ENCODE data around the gene ESD.

The ESD gene

DNA sequence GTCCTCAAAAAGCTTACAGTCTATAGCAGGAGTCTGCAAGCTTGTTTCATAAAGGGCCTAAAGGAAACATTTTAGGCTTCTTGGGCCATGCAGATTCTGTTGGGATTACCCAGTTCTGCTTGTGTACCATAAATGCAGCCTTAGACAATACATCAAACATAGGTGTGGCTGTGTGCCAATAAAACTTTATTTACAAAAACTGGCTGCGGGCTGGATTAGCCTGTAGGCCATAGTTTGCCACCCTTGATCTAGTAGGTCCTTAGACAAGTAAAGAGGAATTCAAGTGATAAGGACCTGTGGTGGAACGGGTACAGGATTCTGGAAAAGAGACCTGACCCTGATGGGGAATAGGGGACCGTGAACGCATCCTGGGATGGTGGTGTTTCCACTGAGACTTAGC lies 51.9 kb downstream of the ESD start:
- no peak overlapping the region for H3K4me3 ChIP-seq (ENCODE audit: control insufficient read depth, low read depth, low read length)
- TF ChIP-seq, protein P1, sequence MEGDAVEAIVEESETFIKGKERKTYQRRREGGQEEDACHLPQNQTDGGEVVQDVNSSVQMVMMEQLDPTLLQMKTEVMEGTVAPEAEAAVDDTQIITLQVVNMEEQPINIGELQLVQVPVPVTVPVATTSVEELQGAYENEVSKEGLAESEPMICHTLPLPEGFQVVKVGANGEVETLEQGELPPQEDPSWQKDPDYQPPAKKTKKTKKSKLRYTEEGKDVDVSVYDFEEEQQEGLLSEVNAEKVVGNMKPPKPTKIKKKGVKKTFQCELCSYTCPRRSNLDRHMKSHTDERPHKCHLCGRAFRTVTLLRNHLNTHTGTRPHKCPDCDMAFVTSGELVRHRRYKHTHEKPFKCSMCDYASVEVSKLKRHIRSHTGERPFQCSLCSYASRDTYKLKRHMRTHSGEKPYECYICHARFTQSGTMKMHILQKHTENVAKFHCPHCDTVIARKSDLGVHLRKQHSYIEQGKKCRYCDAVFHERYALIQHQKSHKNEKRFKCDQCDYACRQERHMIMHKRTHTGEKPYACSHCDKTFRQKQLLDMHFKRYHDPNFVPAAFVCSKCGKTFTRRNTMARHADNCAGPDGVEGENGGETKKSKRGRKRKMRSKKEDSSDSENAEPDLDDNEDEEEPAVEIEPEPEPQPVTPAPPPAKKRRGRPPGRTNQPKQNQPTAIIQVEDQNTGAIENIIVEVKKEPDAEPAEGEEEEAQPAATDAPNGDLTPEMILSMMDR (IDR thresholded peaks at IDR 0.05; ENCODE audit: control insufficient read depth, insufficient read depth, low read depth, low read length, missing control alignments) = no peak
- DNase-seq (ENCODE audit: low read depth) = no peak

- no peak for DNase-seq (ENCODE audit: low read depth)
- TF ChIP-seq, protein P1 (IDR thresholded peaks at IDR 0.05; ENCODE audit: control insufficient read depth, insufficient read depth, low read depth, low read length, missing control alignments) = no peak
- H3K4me3 ChIP-seq (ENCODE audit: control insufficient read depth, low read depth, low read length) = no peak overlapping the region
Observed at GRCh38 chr13:46743191-46743590, 53.8 kb downstream of the ESD start.

GRCh38 chr13:46739447-46740098 lies 57.4 kb downstream of the ESD start:
- TF ChIP-seq, protein P1 (IDR thresholded peaks at IDR 0.05; ENCODE audit: control insufficient read depth, insufficient read depth, low read depth, low read length, missing control alignments) = no peak
- no peak for DNase-seq (ENCODE audit: low read depth)
- no peak overlapping the region for H3K4me3 ChIP-seq (ENCODE audit: control insufficient read depth, low read depth, low read length)

GRCh38 chr13:46738766-46739165 lies 58.2 kb downstream of the ESD start:
- TF ChIP-seq, protein P1 (IDR thresholded peaks at IDR 0.05; ENCODE audit: control insufficient read depth, insufficient read depth, low read depth, low read length, missing control alignments) = no peak
- no peak overlapping the region for H3K4me3 ChIP-seq (ENCODE audit: control insufficient read depth, low read depth, low read length)
- DNase-seq (ENCODE audit: low read depth) = no peak

- DNase-seq (ENCODE audit: low read depth) = no peak
- H3K4me3 ChIP-seq (ENCODE audit: control insufficient read depth, low read depth, low read length) = no peak overlapping the region
- TF ChIP-seq, protein P1 (IDR thresholded peaks at IDR 0.05; ENCODE audit: control insufficient read depth, insufficient read depth, low read depth, low read length, missing control alignments) = no peak
Observed at GRCh38 chr13:46738055-46738454, 58.9 kb downstream of the ESD start.

DNA sequence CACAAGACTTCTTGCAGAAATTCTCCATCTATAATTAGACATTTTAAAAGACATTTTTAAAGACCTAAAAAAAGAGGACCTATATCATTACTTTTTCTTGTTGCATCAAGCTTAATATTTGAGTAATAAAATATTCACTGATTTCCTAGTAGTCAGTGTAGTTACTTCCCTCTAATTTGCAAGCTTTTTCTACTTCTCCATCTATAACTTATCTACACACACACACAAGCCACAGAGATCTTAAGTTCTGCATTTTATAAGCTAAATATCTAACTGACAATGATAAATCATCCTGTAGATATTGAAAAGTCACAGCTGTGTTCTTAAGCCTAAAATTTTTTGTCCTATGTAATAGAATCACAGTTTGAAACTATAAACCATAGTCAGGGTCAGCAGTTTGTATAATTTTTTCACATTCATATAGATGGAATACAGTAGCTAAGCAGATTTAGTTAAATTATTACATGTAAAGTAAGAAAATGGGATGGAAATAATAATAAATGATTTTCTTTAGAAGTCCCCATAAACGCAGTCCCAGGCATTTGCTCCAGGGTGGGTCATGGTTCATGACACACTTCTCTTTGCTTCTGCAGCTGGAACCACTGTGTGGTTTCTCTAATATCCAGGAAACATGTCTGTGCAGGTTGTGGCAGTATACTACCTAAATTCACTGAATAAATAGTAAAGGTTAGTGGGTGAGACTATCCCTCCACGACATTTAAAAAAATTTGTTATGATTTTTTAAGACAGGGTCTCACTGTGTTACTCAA lies 60.2 kb downstream of the ESD start:
- no peak overlapping the region for H3K4me3 ChIP-seq (ENCODE audit: control insufficient read depth, low read depth, low read length)
- no peak for DNase-seq (ENCODE audit: low read depth)
- TF ChIP-seq, protein P1 (IDR thresholded peaks at IDR 0.05; ENCODE audit: control insufficient read depth, insufficient read depth, low read depth, low read length, missing control alignments) = no peak
